Activated T-cell treated with anti-CD3 and anti-CD28 coated beads, Interleukin-2, amount 50 U/mL, for 72 hours (primary cell): ENCODE results near the gene CCDC89. TPM values are rescaled to one million over a fixed set of nuclear protein-coding genes. Genes with fewer than 3 reads are reported as not detected.

Experiments used
- ATAC-seq, 2 donors: fragments of 150-1000 bp; cut with Tn5 transposase; replicated peaks in 1 of 2; 2 replicates each; pipeline ENCODE4 v1.10.0; 2021; ENCODE audit warnings: moderate library complexity in 2 of 2, mild to moderate bottlenecking in 1 of 2
- DNase-seq, 2 donors: peaks; one replicate each; pipeline ENCODE4 v3.0.0; 2021 to 2022; ENCODE audit warnings: mixed read lengths in 1 of 2
- H3K27ac Mint-ChIP-seq: one replicate; pipeline ENCODE4 v1.8.0; 2022; ENCODE audit warnings: mild to moderate bottlenecking, moderate library complexity, mixed read lengths
- H3K27me3 Mint-ChIP-seq: one replicate; pipeline ENCODE4 v1.8.0; 2022; ENCODE audit warnings: low read depth, mixed read lengths
- H3K36me3 Mint-ChIP-seq, 2 donors: one replicate each; pipeline ENCODE4 v1.8.0; 2022; ENCODE audit warnings: mixed read lengths in 2 of 2, mild to moderate bottlenecking in 1 of 2; ENCODE audit not compliant: insufficient read depth in 2 of 2
- H3K4me1 Mint-ChIP-seq: one replicate; pipeline ENCODE4 v1.8.0; 2022; ENCODE audit warnings: low read depth, mixed read lengths
- H3K4me3 Mint-ChIP-seq, 2 donors: one replicate each; pipeline ENCODE4 v1.8.0; 2022; ENCODE audit warnings: mild to moderate bottlenecking in 2 of 2, mixed read lengths in 2 of 2, moderate library complexity in 2 of 2
- H3K9me3 Mint-ChIP-seq, 2 donors: one replicate each; pipeline ENCODE4 v1.8.0; 2022; ENCODE audit warnings: mixed read lengths in 2 of 2
- total RNA-seq, 2 donors: library from RNA; stranded (reverse); gene quantifications; one replicate each; pipeline ENCODE4 v1.2.3, GENCODE V29; 2022

The CCDC89 gene
- total RNA-seq, 2 donors from 2014 or later, result 0.22 to 0.90 TPM

DNA sequence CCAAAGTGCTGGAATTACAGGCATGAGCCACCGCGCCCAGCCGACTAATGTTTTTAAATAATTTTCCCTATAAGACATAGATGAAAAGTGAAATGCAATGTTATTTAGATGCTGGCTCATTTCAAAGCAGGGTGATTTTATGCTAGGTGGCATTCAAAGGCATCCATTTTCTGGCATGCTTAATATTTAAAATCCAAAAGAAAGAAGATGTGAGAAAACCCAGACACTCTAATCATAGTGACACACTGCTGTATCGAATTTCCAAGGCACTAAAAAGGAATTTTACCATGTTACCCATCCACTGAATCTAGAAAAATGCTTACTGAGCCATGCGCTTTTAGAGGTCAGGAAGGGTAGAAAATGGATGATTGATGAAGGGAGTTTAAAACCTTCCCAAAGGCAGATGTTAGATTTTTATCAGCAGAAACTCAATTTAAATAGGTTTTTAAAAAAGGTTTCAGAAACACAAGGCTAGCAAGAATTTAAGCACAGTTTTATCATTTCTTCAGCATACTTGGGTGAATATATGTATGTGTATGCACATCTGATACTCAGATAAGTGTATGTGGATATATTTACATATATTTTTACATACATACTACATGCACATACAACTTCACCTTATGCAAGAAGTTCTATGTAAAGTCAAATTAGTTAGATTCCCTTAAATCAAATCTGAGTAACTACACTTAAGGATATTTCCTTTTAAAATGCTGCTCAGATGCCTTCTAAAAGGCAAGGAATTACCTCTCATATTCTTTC, 24.1 kb upstream of the CCDC89 start:
- Mint-ChIP-seq H3K4me3 (no peak overlapping the region), H3K27me3 (no peaks in the 10 kb centered on the region), H3K36me3 (peaks cover 0 to 1% of the 10 kb centered on the region in 2 donors), H3K4me1 (peaks cover 4% of the 10 kb centered on the region), H3K27ac (peak overlapping the region; percentile 6), H3K9me3 (no peaks in the 10 kb centered on the region)
- no peak for DNase-seq
- ATAC-seq, result no peak

DNA sequence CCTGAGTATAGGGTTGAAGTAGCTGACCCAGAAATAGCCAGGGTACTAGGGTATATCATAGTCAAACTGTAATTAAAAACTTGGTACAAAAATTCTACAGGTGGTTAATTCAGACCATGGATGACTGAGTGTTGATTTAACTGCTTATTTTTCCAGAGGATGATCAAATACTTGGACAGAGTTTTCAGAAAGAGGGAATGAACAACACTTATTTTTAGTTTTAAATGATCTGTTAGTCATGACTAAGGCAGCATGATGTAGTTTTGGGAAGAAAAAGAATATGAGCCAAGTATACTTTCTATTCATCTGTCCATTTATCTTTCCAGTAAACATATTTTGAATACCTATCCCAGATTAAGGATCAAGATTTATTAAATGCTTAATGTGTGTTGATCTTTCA, 19.8 kb upstream of the CCDC89 start:
- Mint-ChIP-seq H3K27me3 (no peaks in the 10 kb centered on the region), H3K27ac (no peak overlapping the region), H3K4me3 (no peak overlapping the region), H3K36me3 (peaks cover 0 to 1% of the 10 kb centered on the region in 2 donors), H3K4me1 (peaks cover 1% of the 10 kb centered on the region), H3K9me3 (no peaks in the 10 kb centered on the region)
- no peak for DNase-seq
- no peak for ATAC-seq

DNA sequence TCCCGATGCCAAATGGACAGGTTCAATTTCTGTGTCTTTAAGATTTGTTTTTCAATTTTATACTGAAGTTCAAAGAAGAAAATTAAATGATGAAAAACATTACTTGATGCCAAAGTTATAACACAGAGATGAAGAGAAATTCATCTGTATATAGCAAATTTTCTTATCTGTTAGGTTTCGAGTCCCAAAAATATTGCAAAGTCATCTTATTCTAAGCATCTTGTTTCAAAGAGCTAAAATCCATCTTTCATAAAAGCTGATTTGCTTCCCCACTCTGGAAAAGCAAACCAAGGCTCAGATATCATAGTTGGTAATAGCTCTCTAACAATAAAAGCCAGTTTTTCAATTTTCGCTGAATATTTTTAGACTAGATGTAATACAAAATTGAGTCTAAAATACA, 19.0 kb upstream of the CCDC89 start:
- ATAC-seq (no peak), DNase-seq (no peak)
- Mint-ChIP-seq H3K4me3 (no peak overlapping the region), H3K4me1 (peaks cover 9% of the 10 kb centered on the region), H3K36me3 (peaks cover 0 to 1% of the 10 kb centered on the region in 2 donors), H3K27me3 (no peaks in the 10 kb centered on the region), H3K9me3 (no peaks in the 10 kb centered on the region), H3K27ac (peak overlapping the region; percentile 63)

GRCh38 chr11:85699957-85700741, 14.2 kb upstream of the CCDC89 start:
- ATAC-seq (peak; percentile 60 to 73), DNase-seq (no peak)
- H3K4me3 Mint-ChIP-seq, result peak overlapping the region; percentile 49 to 89
- H3K27ac Mint-ChIP-seq, result peak overlapping the region; percentile 97
- peaks cover 0 to 1% of the 10 kb centered on the region in 2 donors for H3K36me3 Mint-ChIP-seq
- H3K9me3 Mint-ChIP-seq, result peaks cover 0 to 2% of the 10 kb centered on the region in 2 donors
- H3K27me3 Mint-ChIP-seq, result no peaks in the 10 kb centered on the region
- H3K4me1 Mint-ChIP-seq, result peaks cover 34% of the 10 kb centered on the region

DNA sequence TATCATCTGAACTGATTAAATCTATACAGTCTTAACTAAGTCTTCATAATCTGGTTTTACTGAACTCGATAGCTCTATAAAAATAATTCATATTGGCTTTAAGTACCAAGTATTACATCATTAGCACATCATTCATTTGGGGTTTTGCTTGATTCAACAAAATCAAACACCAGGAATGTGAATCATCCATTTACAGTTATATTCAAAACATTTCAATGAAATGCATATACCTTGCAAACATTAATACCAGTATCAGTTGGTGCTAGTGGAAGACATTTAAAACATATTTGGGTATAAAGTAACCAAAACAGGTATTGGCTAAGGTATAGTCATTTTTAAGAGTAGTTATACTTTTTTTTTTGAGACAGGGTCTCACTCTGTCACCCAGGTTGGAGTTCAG, 12.2 kb upstream of the CCDC89 start:
- H3K9me3 Mint-ChIP-seq, result peaks cover 0 to 2% of the 10 kb centered on the region in 2 donors
- peak in 1 of 2 donors; percentile 27 for ATAC-seq
- no peaks in the 10 kb centered on the region for H3K27me3 Mint-ChIP-seq
- H3K4me1 Mint-ChIP-seq, result peaks cover 34% of the 10 kb centered on the region
- no peak for DNase-seq
- no peak overlapping the region for H3K4me3 Mint-ChIP-seq
- peaks cover 0 to 1% of the 10 kb centered on the region in 2 donors for H3K36me3 Mint-ChIP-seq
- H3K27ac Mint-ChIP-seq, result peak overlapping the region; percentile 54

- H3K9me3 Mint-ChIP-seq, result peaks cover 0 to 2% of the 10 kb centered on the region in 2 donors
- ATAC-seq, result peak in 1 of 2 donors; percentile 39
- DNase-seq, result no peak
- peak overlapping the region; percentile 54 for H3K27ac Mint-ChIP-seq
- no peaks in the 10 kb centered on the region for H3K27me3 Mint-ChIP-seq
- H3K4me1 Mint-ChIP-seq, result peaks cover 34% of the 10 kb centered on the region
- H3K36me3 Mint-ChIP-seq, result peaks cover 0 to 1% of the 10 kb centered on the region in 2 donors
- no peak overlapping the region for H3K4me3 Mint-ChIP-seq
Measured at GRCh38 chr11:85697747-85698146, 11.8 kb upstream of the CCDC89 start.

DNA sequence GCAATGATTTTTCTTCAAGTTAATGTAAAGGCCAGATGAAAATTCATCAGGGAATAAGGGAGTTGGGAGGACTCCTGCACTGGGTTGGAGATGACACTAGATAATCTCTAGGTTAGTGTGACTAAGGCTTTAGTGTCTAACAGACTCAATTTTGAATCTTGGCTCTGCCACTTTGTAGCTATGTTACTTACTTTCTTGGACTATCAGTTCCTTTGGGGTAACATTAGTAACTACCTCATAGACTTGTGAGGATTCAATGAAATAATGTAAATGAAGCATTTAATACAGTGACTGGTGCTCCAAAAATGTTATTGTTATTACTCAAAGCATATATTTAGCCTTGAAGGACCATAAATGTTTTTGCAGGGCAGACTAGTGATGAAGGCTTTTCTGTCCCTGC, 9.6 kb upstream of the CCDC89 start:
- peaks cover 0 to 2% of the 10 kb centered on the region in 2 donors for H3K9me3 Mint-ChIP-seq
- no peaks in the 10 kb centered on the region for H3K27me3 Mint-ChIP-seq
- H3K27ac Mint-ChIP-seq, result peak overlapping the region; percentile 43
- DNase-seq (no peak), ATAC-seq (no peak)
- H3K4me3 Mint-ChIP-seq, result no peak overlapping the region
- peaks cover 0 to 1% of the 10 kb centered on the region in 2 donors for H3K36me3 Mint-ChIP-seq
- H3K4me1 Mint-ChIP-seq, result peaks cover 30% of the 10 kb centered on the region

DNA sequence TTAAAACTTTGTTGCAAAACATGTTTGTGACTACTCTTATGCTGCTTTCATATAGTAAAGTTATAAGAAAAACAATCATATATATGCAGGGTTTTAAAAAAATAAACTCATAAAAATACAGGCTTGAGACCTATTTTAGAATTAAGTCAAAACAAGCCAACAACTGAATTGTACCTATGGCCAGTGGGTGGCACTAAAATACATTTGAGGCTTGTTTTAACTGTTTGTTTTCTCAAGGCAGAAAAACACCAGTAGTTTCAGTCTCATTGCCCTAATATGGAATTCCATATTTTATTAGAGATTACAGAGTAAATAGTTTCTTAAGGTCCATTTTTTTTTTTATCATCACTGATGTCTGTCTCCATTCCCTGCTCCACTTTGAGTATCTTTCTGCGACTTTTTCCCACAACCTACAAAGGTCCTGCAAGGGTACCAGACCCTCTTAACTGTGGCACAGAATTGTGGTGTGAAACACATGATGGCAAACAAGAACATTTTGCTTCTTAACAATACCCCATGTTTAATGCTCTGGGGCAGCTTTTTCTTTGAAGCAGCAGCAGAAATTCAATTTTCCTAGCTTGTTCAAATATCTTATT, 8.5 kb upstream of the CCDC89 start:
- Mint-ChIP-seq H3K27me3 (no peaks in the 10 kb centered on the region), H3K36me3 (peaks cover 0 to under 1% of the 10 kb centered on the region in 2 donors), H3K9me3 (peaks cover 0 to 2% of the 10 kb centered on the region in 2 donors), H3K4me3 (no peak overlapping the region), H3K27ac (no peak overlapping the region), H3K4me1 (peaks cover 19% of the 10 kb centered on the region)
- DNase-seq, result peak in 1 of 2 donors; percentile 15
- no peak for ATAC-seq

DNA sequence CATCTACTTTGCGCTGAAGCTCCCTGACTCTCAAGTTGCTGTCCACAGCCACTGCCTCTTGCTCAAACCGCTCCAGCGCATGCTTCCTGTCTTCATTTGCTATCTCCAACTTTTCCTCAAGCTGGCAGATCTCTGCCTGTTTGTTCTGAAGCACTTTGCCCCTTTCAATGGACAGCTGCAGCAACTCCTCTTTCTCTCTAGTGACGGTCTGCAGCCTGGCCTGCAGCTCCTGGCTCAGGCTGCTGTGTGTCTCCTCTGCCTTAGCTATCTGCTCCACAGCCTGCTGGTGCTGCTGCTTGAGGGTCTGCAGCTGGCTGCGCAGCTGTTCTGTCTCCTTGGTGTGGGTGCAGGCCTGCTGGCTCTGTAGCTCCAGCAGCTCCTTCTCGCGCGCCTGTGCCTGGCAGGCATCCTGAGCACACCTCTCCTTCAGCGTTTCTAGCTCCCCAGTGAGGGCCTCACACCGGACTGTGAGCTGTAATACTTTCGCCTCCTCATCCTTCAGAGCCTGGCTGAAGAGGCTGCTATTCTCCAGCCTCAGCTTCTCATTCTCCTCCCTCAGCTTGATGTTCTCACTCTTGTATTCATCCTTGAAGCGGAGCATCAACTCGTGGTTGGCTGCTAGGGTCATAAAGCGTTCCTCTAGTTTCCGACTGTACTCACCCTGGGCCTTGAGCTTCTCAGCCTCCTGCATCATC, 723 bp downstream of the CCDC89 start:
- peaks cover 3% of the 10 kb centered on the region for H3K27me3 Mint-ChIP-seq
- no peak overlapping the region for H3K4me3 Mint-ChIP-seq
- no peak for ATAC-seq
- H3K27ac Mint-ChIP-seq, result no peak overlapping the region
- no peaks in the 10 kb centered on the region for H3K36me3 Mint-ChIP-seq
- DNase-seq, result no peak
- no peaks in the 10 kb centered on the region for H3K9me3 Mint-ChIP-seq
- peaks cover 28% of the 10 kb centered on the region for H3K4me1 Mint-ChIP-seq

GRCh38 chr11:85682330-85683305, 3.4 kb downstream of the CCDC89 start:
- DNase-seq, result peak; percentile 76 to 79
- peaks cover 28% of the 10 kb centered on the region for H3K4me1 Mint-ChIP-seq

GRCh38 chr11:85680897-85681296, 5.1 kb downstream of the CCDC89 start:
- H3K4me1 Mint-ChIP-seq, result peaks cover 27% of the 10 kb centered on the region
- no peak for DNase-seq
- no peaks in the 10 kb centered on the region for H3K9me3 Mint-ChIP-seq
- no peaks in the 10 kb centered on the region for H3K36me3 Mint-ChIP-seq
- H3K27me3 Mint-ChIP-seq, result peaks cover 6% of the 10 kb centered on the region
- ATAC-seq, result peak; percentile 20 to 49
- H3K27ac Mint-ChIP-seq, result no peak overlapping the region
- no peak overlapping the region for H3K4me3 Mint-ChIP-seq

More at GRCh38 chr11:85682330-85683305, 3.4 kb downstream of the CCDC89 start:
- Mint-ChIP-seq H3K9me3 (no peaks in the 10 kb centered on the region), H3K27me3 (peaks cover 6% of the 10 kb centered on the region), H3K4me3 (peak overlapping the region; percentile 80 to 85), H3K36me3 (no peaks in the 10 kb centered on the region), H3K27ac (peak overlapping the region; percentile 85)
- ATAC-seq, result peak; percentile 89 to 90

DNA sequence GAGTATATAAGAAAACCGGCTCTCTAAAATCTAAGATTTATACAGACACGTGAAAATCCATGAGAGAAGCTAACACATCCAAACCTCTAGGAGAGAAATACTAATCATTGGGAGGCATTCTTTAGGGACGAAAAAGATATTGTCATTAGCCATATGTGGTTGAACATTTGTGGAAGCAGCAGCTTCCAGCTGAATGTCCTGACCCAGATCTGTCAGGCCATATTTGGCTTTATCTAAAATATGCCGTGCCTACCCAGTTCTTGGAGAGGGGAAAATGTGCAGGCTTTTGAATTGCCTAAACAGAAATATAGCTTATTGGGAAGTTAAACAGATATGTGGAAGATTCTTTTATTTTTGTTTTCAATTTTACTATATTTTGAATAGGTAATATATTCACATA, 6.4 kb downstream of the CCDC89 start:
- DNase-seq (no peak), ATAC-seq (no peak)
- Mint-ChIP-seq H3K36me3 (no peaks in the 10 kb centered on the region), H3K4me1 (peaks cover 24% of the 10 kb centered on the region), H3K27me3 (peaks cover 6% of the 10 kb centered on the region), H3K9me3 (no peaks in the 10 kb centered on the region), H3K4me3 (no peak overlapping the region), H3K27ac (no peak overlapping the region)
